ENCODE data around the gene NTM.
A peak's percentile ranks its signal among the peaks of the same experiment; 100 is the strongest.
"Not testable (repeated sequence)": the region's sequence is repeated elsewhere in the genome, so short reads cannot be mapped to it uniquely, and the experiment has no call there.

The NTM gene

GRCh38 chr11:132351050-132351449 lies 980.6 kb downstream of the NTM start:
- DNase-seq = no peak

GRCh38 chr11:132352497-132352896 lies 982.1 kb downstream of the NTM start:
- DNase-seq = no peak

- no peak for DNase-seq
Measured at GRCh38 chr11:132353255-132353654, 982.8 kb downstream of the NTM start.

- peak; percentile 29 for DNase-seq
Measured at GRCh38 chr11:132357811-132358572, 987.6 kb downstream of the NTM start.

- no peak for DNase-seq
Measured at GRCh38 chr11:132358573-132358953, 988.1 kb downstream of the NTM start.

- DNase-seq = no peak
Measured at GRCh38 chr11:132361011-132361550, 990.7 kb downstream of the NTM start.

- DNase-seq = no peak
Measured at GRCh38 chr11:132365650-132366049, 995.2 kb downstream of the NTM start.

GRCh38 chr11:132367293-132367692 lies 996.9 kb downstream of the NTM start:
- no peak for DNase-seq

- not testable (repeated sequence) for DNase-seq
Measured at GRCh38 chr11:132370114-132370513, 999.7 kb downstream of the NTM start.

- DNase-seq = no peak
Measured at GRCh38 chr11:132373405-132374143, 1003.2 kb downstream of the NTM start.

- no peak for DNase-seq
Measured at GRCh38 chr11:132379540-132379939, 1009.1 kb downstream of the NTM start.

All from CD4-positive, alpha-beta T cell treated with Interleukin-10 for 1 hour (primary cell).